Measurements from ENCODE around the gene PSMC4.
"Not testable (repeated sequence)": the region's sequence is repeated elsewhere in the genome, so short reads cannot be mapped to it uniquely, and the experiment has no call there.

Gene PSMC4

DNA sequence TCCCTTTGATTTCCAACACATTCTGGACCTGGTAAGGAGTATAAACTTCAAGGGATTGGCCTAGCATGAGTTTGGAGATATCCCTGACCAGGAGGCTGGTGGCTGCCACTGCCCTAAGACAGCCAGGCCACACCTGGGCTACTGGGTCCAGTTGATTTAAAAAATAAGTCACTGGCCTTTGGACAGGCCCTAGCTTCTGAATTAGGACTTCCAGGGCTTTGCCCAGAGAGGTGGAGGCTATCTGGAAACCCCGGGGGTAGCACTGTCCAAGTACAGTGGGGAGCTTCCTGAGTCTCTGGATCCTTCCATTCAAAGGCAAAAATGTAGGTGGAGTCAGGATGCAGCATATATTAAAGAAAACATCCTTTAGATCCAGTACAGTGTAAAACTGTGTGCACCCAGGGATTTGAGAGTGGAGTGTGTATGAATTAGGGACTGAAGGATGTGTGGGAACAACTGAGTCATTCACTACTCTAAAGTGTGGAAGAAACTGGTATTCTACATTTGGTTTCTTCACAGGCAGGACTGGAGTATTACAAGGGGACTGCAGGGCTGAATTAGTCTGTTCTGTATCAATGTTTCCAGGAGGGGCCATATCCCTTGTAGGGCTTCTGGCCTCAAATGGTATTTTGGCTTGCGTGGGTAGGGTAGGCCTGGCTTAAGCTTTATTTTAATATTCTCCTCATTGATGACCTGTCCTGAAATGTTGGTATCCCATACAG, 21.8 kb upstream of the PSMC4 start:
- Histone ChIP-seq H3K9ac (ENCODE audit: low read depth, low read length) (no peak overlapping the region), H3K27me3 (ENCODE audit: insufficient read depth, low read length) (no peaks in the 10 kb centered on the region), H3K36me3 (ENCODE audit: insufficient read depth, low read depth, low read length) (no peaks in the 10 kb centered on the region), H3K4me1 (ENCODE audit: insufficient read depth, low read length) (no peaks in the 10 kb centered on the region), H3K9me3 (ENCODE audit: insufficient read depth, low read depth, low read length) (no peaks in the 10 kb centered on the region), H3K27ac (ENCODE audit: low read length) (no peak overlapping the region), H3K4me3 (ENCODE audit: low read length) (no peak overlapping the region)

DNA sequence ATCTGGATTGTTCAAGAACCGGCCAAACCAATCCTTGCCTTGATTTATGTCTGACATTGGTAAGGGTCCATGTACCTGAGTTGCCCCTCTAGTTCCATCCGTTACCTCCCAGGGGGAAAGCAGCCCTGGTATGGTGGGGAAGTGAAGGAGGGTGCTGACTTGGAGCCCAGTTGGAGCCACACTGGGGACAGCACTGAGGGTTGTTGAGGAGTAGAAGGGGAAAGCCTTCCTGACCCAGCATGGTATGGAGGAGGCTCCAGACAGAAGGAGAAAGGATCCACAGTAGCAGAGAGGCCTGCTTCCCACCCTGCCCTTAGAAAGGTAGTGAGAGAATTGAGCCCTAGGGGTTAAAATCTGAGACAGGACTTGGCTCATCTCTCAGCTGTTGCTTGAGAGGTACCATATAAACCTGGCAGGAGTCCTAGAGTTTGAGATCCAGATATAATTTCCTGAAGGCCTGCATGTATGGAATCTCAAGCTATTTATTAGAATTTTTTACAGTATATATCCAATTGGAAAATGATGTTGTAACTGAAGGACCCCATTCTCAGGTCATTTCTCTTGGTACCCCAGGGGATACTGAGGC, 19.8 kb upstream of the PSMC4 start:
- no peak overlapping the region for H3K4me3 ChIP-seq (ENCODE audit: low read length)
- no peaks in the 10 kb centered on the region for H3K36me3 ChIP-seq (ENCODE audit: insufficient read depth, low read depth, low read length)
- no peak overlapping the region for H3K27ac ChIP-seq (ENCODE audit: low read length)
- H3K9ac ChIP-seq (ENCODE audit: low read depth, low read length), result no peak overlapping the region
- H3K4me1 ChIP-seq (ENCODE audit: insufficient read depth, low read length), result no peaks in the 10 kb centered on the region
- no peaks in the 10 kb centered on the region for H3K27me3 ChIP-seq (ENCODE audit: insufficient read depth, low read length)
- no peaks in the 10 kb centered on the region for H3K9me3 ChIP-seq (ENCODE audit: insufficient read depth, low read depth, low read length)

DNA sequence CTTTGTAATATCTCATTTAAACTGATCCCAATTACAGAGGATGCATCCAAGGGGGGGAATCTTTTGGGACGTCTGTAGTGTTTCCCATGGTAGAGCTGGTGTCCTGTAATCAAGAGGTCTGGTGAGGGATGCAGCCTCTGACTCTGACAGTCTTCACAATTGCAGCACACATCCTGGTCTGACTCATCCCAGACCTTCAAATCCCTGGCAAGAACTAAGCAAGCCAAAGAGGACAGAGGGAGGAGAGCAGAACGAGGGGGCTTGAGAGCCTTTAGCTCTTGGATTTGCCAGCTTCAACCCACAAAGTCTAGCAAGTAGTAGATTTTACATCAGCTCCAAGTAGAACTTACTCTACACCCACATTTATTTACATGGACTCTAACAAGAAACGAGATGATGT, 19.3 kb upstream of the PSMC4 start:
- Histone ChIP-seq H3K9me3 (ENCODE audit: insufficient read depth, low read depth, low read length) (no peaks in the 10 kb centered on the region), H3K4me1 (ENCODE audit: insufficient read depth, low read length) (no peaks in the 10 kb centered on the region), H3K27me3 (ENCODE audit: insufficient read depth, low read length) (no peaks in the 10 kb centered on the region), H3K27ac (ENCODE audit: low read length) (no peak overlapping the region), H3K9ac (ENCODE audit: low read depth, low read length) (no peak overlapping the region), H3K4me3 (ENCODE audit: low read length) (no peak overlapping the region), H3K36me3 (ENCODE audit: insufficient read depth, low read depth, low read length) (no peaks in the 10 kb centered on the region)

DNA sequence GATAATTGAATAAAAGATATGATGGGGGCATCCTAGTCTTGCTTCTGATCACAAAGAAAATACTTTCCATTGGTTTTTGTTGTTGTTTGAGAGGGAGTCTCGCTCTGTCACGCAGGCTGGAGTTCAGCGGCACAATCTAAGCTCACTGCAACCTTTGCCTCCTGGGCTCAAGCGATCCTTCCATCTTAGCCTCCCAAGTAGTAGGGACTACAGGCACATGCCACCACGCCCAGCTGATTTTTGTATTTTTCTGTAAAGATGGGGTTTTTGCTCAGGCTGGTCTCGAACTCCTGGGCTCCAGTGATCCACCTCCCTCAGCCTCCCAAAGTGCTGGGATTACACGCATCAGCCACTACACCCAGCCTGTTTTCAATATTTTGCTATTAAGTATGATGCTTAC, 17.1 kb upstream of the PSMC4 start:
- Histone ChIP-seq H3K27ac (ENCODE audit: low read length) (no peak overlapping the region), H3K4me3 (ENCODE audit: low read length) (no peak overlapping the region), H3K36me3 (ENCODE audit: insufficient read depth, low read depth, low read length) (no peaks in the 10 kb centered on the region), H3K4me1 (ENCODE audit: insufficient read depth, low read length) (no peaks in the 10 kb centered on the region), H3K9me3 (ENCODE audit: insufficient read depth, low read depth, low read length) (no peaks in the 10 kb centered on the region), H3K27me3 (ENCODE audit: insufficient read depth, low read length) (no peaks in the 10 kb centered on the region), H3K9ac (ENCODE audit: low read depth, low read length) (no peak overlapping the region)

DNA sequence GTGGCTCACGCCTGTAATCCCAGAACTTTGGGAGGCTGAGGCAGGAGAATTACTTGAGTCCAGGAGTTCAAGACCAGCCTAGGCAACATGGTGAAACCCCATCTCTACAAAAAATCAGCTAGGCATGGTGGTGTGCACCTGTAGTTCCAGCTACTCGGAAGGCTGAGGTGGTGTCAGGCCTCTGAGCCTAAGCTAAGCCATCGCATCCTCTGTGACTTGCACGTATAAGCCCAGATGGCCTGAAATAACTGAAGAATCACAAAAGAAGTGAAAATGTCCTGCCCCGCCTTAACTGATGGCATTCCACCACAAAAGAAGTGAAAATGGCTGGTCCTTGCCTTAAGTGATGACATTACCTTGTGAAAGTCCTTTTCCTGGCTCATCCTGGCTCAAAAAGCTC, 13.1 kb upstream of the PSMC4 start:
- not testable (repeated sequence) for H3K4me3 ChIP-seq (ENCODE audit: low read length); H3K27ac ChIP-seq (ENCODE audit: low read length); H3K9ac ChIP-seq (ENCODE audit: low read depth, low read length); H3K36me3 ChIP-seq (ENCODE audit: insufficient read depth, low read depth, low read length); H3K9me3 ChIP-seq (ENCODE audit: insufficient read depth, low read depth, low read length); H3K27me3 ChIP-seq (ENCODE audit: insufficient read depth, low read length); H3K4me1 ChIP-seq (ENCODE audit: insufficient read depth, low read length)

DNA sequence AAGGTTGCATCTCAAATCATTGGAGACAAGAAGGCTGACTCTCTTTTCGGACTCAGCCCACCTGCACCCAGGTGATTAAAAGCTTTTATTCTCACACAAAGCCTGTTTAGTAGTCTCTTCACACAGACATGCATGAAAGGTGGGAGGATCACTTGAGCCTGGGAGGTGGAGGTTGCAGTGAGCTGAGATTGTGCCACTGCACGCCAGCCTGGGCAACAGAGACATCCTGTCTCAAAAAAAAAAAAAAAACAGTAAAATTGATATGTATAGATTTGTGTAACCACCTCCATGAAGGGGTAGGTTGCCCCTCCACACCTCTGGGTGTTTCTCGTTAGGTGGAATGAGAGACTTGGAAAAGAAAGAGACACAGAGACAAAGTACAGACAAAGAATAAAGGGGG, 12.0 kb upstream of the PSMC4 start:
- H3K27me3 ChIP-seq (ENCODE audit: insufficient read depth, low read length); H3K9me3 ChIP-seq (ENCODE audit: insufficient read depth, low read depth, low read length); H3K27ac ChIP-seq (ENCODE audit: low read length); H3K4me1 ChIP-seq (ENCODE audit: insufficient read depth, low read length); H3K4me3 ChIP-seq (ENCODE audit: low read length); H3K9ac ChIP-seq (ENCODE audit: low read depth, low read length); H3K36me3 ChIP-seq (ENCODE audit: insufficient read depth, low read depth, low read length): not testable (repeated sequence)

DNA sequence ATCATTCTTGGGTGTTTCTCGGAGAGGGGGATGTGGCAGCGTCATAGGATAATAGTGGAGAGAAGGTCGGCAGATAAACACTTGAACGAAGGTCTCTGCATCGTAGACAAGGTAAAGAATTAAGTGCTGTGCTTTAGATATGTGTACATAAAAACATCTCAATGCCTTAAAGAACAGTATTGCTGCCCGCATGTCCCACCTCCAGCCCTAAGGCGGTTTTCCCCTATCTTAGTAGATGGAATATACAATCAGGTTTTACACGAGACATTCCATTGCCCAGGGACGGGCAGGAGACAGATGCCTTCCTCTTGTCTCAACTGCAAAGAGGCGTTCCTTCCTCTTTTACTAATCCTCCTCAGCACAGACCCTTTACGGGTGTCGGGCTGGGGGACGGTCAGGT, 11.6 kb upstream of the PSMC4 start:
- not testable (repeated sequence) for H3K36me3 ChIP-seq (ENCODE audit: insufficient read depth, low read depth, low read length); H3K4me3 ChIP-seq (ENCODE audit: low read length); H3K4me1 ChIP-seq (ENCODE audit: insufficient read depth, low read length); H3K9me3 ChIP-seq (ENCODE audit: insufficient read depth, low read depth, low read length); H3K27me3 ChIP-seq (ENCODE audit: insufficient read depth, low read length); H3K27ac ChIP-seq (ENCODE audit: low read length); H3K9ac ChIP-seq (ENCODE audit: low read depth, low read length)

DNA sequence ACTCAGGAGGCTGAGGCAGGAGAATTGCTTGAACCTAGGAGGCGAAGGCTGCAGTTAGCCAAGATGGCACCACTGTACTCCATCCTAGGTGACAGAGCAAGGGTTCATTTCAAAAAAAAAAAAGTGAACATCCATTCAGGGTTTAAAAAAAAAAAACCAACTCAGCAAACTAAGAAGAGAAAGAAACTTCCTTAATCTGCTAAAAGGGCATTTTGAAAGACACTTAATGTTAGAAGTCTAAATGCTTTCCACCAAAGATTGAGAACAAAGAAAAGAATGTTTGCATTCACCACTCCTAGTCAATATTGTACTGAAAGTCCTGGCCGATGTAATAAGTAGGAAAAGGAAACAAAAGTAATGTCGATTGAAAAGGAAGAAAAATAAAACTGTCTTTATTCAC, 7.1 kb upstream of the PSMC4 start:
- Histone ChIP-seq H3K9me3 (ENCODE audit: insufficient read depth, low read depth, low read length) (no peaks in the 10 kb centered on the region), H3K4me1 (ENCODE audit: insufficient read depth, low read length) (no peaks in the 10 kb centered on the region; the same call in 1 of the 2 replicates)

DNA sequence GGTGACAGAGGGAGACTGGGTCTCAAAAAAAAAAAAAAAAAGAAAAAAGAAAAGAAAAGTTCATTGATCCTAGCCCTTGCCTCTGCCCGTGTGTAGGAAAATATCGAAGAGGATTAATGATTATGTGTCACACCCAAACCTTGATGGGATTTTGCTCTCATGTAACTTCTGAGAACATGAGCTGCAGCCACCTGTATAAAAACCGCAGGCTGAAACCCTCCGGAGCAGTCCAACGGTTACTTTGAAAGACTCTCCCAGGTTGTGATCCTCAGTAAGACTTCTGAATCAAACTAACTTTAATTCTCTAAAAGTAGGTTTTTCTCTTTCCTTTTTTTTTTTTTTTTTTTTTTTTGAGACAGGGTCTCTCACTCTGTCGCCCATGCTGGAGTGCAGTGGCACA, 4.3 kb upstream of the PSMC4 start:
- no peak overlapping the region for H3K9ac ChIP-seq (ENCODE audit: low read depth, low read length)
- H3K4me1 ChIP-seq (ENCODE audit: insufficient read depth, low read length), result no peaks in the 10 kb centered on the region
- H3K4me3 ChIP-seq (ENCODE audit: low read length), result no peak overlapping the region
- no peaks in the 10 kb centered on the region for H3K27me3 ChIP-seq (ENCODE audit: insufficient read depth, low read length)
- no peak overlapping the region for H3K27ac ChIP-seq (ENCODE audit: low read length)
- H3K9me3 ChIP-seq (ENCODE audit: insufficient read depth, low read depth, low read length), result no peaks in the 10 kb centered on the region
- H3K36me3 ChIP-seq (ENCODE audit: insufficient read depth, low read depth, low read length), result no peaks in the 10 kb centered on the region

More for the DNA sequence above, 7.1 kb upstream of the PSMC4 start:
- Histone ChIP-seq H3K27ac (ENCODE audit: low read length) (no peak overlapping the region), H3K9ac (ENCODE audit: low read depth, low read length) (no peak overlapping the region), H3K4me3 (ENCODE audit: low read length) (no peak overlapping the region), H3K27me3 (ENCODE audit: insufficient read depth, low read length) (no peaks in the 10 kb centered on the region), H3K36me3 (ENCODE audit: insufficient read depth, low read depth, low read length) (no peaks in the 10 kb centered on the region)

DNA sequence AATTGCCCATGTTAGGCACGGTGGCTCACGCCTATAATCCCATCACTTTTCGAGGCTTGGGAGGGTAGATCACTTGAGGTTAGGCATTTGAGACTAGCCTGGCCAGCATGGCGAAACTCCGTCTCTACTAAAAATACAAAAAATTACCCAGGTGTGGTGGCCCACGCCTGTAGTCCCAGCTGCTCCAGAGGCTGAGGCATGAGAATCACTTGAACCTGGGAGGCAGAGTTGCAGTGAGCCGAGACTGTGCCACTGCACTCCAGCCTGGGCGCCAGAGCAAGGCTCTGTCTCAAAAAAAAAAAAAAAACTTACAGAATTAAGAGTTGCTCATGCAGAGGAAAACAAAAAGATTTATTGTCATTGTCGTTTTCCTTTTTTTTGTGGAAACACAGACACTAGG, 3.4 kb upstream of the PSMC4 start:
- Histone ChIP-seq H3K4me1 (ENCODE audit: insufficient read depth, low read length) (0 out of 2 replicates have a peak, but pooled peaks cover 3% of the 10 kb centered on the region), H3K27ac (ENCODE audit: low read length) (no peak overlapping the region), H3K36me3 (ENCODE audit: insufficient read depth, low read depth, low read length) (peaks cover 6% of the 10 kb centered on the region; the same call in 1 of the 2 replicates), H3K9ac (ENCODE audit: low read depth, low read length) (no peak overlapping the region), H3K9me3 (ENCODE audit: insufficient read depth, low read depth, low read length) (no peaks in the 10 kb centered on the region), H3K4me3 (ENCODE audit: low read length) (no peak overlapping the region), H3K27me3 (ENCODE audit: insufficient read depth, low read length) (no peaks in the 10 kb centered on the region)

DNA sequence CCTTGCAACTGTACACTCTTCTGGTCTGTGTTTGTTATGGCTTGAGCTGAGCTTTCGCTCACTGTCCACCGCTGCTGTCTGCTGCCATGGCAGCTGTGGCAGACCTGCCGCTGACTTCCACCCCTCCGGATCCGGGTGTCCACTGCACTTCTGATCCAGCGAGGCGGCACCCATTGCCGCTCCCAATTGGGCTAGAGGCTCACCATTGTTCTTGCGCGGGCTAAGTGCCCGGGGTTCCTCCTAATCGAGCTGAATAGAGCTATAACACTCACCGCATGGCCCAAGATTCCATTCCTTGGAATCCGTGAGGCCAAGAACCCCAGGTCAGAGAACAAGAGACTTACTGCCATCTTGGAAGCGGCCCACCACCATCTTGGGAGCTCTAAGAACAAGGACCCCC, 2.2 kb upstream of the PSMC4 start:
- no peaks in the 10 kb centered on the region for H3K9me3 ChIP-seq (ENCODE audit: insufficient read depth, low read depth, low read length)
- no peak overlapping the region for H3K4me3 ChIP-seq (ENCODE audit: low read length)
- H3K4me1 ChIP-seq (ENCODE audit: insufficient read depth, low read length), result 0 out of 2 replicates have a peak, but pooled peaks cover 3% of the 10 kb centered on the region
- no peak overlapping the region for H3K27ac ChIP-seq (ENCODE audit: low read length)
- H3K27me3 ChIP-seq (ENCODE audit: insufficient read depth, low read length), result no peaks in the 10 kb centered on the region
- H3K36me3 ChIP-seq (ENCODE audit: insufficient read depth, low read depth, low read length), result peaks cover 18% of the 10 kb centered on the region
- no peak overlapping the region for H3K9ac ChIP-seq (ENCODE audit: low read depth, low read length)

DNA sequence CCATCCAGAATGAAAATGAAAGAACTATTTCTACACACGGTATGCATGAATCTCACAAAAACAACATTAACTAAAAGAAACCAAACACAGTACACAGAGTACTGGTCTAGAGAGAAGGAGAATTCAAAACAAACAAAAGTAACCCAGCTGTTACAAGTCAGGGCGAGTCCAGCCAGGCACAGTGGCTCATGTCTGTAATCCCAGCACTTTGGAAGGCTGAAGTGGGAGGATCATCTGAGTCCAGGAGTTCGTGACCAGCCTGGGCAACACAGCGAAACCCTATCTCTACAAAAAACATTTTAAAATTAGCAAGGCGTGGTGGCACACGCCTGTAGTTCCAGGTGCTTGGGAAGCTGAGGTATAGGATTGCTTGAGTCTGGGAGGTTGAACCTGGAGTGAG, 1.7 kb upstream of the PSMC4 start:
- no peaks in the 10 kb centered on the region for H3K9me3 ChIP-seq (ENCODE audit: insufficient read depth, low read depth, low read length)
- H3K9ac ChIP-seq (ENCODE audit: low read depth, low read length), result no peak overlapping the region
- H3K27me3 ChIP-seq (ENCODE audit: insufficient read depth, low read length), result no peaks in the 10 kb centered on the region
- no peak overlapping the region for H3K4me3 ChIP-seq (ENCODE audit: low read length)
- peaks cover 23% of the 10 kb centered on the region for H3K36me3 ChIP-seq (ENCODE audit: insufficient read depth, low read depth, low read length)
- H3K27ac ChIP-seq (ENCODE audit: low read length), result no peak overlapping the region
- 0 out of 2 replicates have a peak, but pooled peaks cover 3% of the 10 kb centered on the region for H3K4me1 ChIP-seq (ENCODE audit: insufficient read depth, low read length)

Measured in iPS-20b (cell line).